GM12878 (cell line): ENCODE data around the gene HIGD1C. TPM values are rescaled to one million over a fixed set of nuclear protein-coding genes. Genes with fewer than 3 reads are reported as not detected.

Experiments
- ATAC-seq: fragments of 200-7000 bp; cut with Tn5 transposase; 3 replicates; pipeline ENCODE4 v1.9.1; 2020; ENCODE audit warnings: mild to moderate bottlenecking, moderate library complexity
- BruUV-seq: library from RNA; stranded (reverse); fragments of 400-500 nt; replicated peaks from 2 replicates; lab custom pipeline; 2021; lab: Mats Ljungman, UMichigan
- CTCF ChIA-PET: fragments of 300-600 bp; sonication (Branson Sonifier 250); formaldehyde crosslinking; extraction: SDS; loops from one replicate; lab custom pipeline; 2021; ENCODE audit warnings: inconsistent platforms; lab: Yijun Ruan, JAX
- POLR2A ChIA-PET: fragments of 350-600 bp; formaldehyde crosslinking; extraction: SDS; loops from one replicate; lab custom pipeline; 2021; ENCODE audit warnings: inconsistent platforms; lab: Charles Lee
- RAD21 ChIA-PET: fragments of 300-600 bp; sonication (Branson Sonifier 250); formaldehyde crosslinking; loops from one replicate; lab custom pipeline; 2023; ENCODE audit warnings: antibody characterized with exemption; ENCODE audit not compliant: unreplicated experiment; lab: Charles Lee
- SMC1A ChIA-PET: fragments of 300-600 bp; sonication (Branson Sonifier 250); formaldehyde crosslinking; loops from one replicate; lab custom pipeline; 2023; ENCODE audit not compliant: unreplicated experiment, uncharacterized antibody; lab: Charles Lee
- DNase-seq: peaks from one replicate; pipeline ENCODE4 v3.0.0-alpha.2; 2011; ENCODE audit warnings: low read depth, low spot score
- FAIRE-seq: peaks from 3 replicates; lab custom pipeline; 2011; peaks lifted over from hg19 to GRCh38; lab: Jason Lieb, UNC
- H2AFZ ChIP-seq: 2 replicates; pipeline ENCODE4 v1.6.0; 2011; ENCODE audit warnings: low read depth, low read length, control low read depth; ENCODE audit not compliant: control insufficient read depth
- H3K27ac ChIP-seq: 2 replicates; pipeline ENCODE4 v1.5.1; 2011; ENCODE audit warnings: control low read depth; ENCODE audit not compliant: control insufficient read depth, insufficient read depth
- H3K27me3 ChIP-seq, 2 experiments: replicated peaks in 1 of 2; 2 replicates each; pipeline versions ENCODE4 v1.6.0 to v1.6.1; 2011; ENCODE audit warnings: low read length in 1 of 2; ENCODE audit not compliant: control insufficient read depth in 2 of 2, insufficient read depth in 2 of 2
- H3K36me3 ChIP-seq, 2 experiments: 2 replicates each; pipeline ENCODE4 v1.5.1; 2011; ENCODE audit warnings: low read length in 1 of 2; ENCODE audit not compliant: control insufficient read depth in 2 of 2, insufficient read depth in 2 of 2
- H3K4me1 ChIP-seq: 2 replicates; pipeline ENCODE4 v1.6.1; 2011; ENCODE audit warnings: mild to moderate bottlenecking, low read length, moderate library complexity, mixed read lengths; ENCODE audit not compliant: control insufficient read depth, insufficient read depth
- H3K4me2 ChIP-seq: 2 replicates; pipeline ENCODE4 v1.6.0; 2011; ENCODE audit warnings: control low read depth; ENCODE audit not compliant: control insufficient read depth, insufficient read depth
- H3K4me3 ChIP-seq: fragments of 200-600 bp; sonication (generic); 2 replicates; pipeline ENCODE4 v1.5.1; 2016
- H3K79me2 ChIP-seq: 2 replicates; pipeline ENCODE4 v1.6.0; 2011; ENCODE audit warnings: low read length; ENCODE audit not compliant: control insufficient read depth, insufficient read depth
- H3K9ac ChIP-seq: 2 replicates; pipeline ENCODE4 v1.8.0; 2011; ENCODE audit warnings: low read length, control low read depth, mixed read lengths; ENCODE audit not compliant: control insufficient read depth, insufficient read depth
- H3K9me3 ChIP-seq: replicated peaks from 3 replicates; pipeline ENCODE4 v1.5.1; 2011; ENCODE audit warnings: mild to moderate bottlenecking, low read length; ENCODE audit not compliant: control insufficient read depth, insufficient read depth
- H4K20me1 ChIP-seq: 2 replicates; pipeline ENCODE4 v1.6.0; 2011; ENCODE audit not compliant: control insufficient read depth, insufficient read depth
- BACH1 ChIP-seq: fragments of 450-650 bp; IDR thresholded peaks from 2 replicates; pipeline ENCODE4 v1.6.1; 2017; ENCODE audit warnings: mild to moderate bottlenecking, borderline replicate concordance
- BMI1 ChIP-seq: fragments of 450-650 bp; IDR thresholded peaks from 2 replicates; pipeline ENCODE4 v1.6.1; 2016; ENCODE audit warnings: mild to moderate bottlenecking, moderate library complexity, borderline replicate concordance
- CBFB ChIP-seq: IDR thresholded peaks from 2 replicates; pipeline ENCODE4 v1.6.1; 2016; ENCODE audit warnings: antibody characterized with exemption, low read depth
- FOXM1 ChIP-seq: IDR thresholded peaks from 2 replicates; pipeline ENCODE4 v1.6.1; 2012; ENCODE audit warnings: low read depth, mild to moderate bottlenecking, inconsistent platforms, low read length, moderate library complexity
- HDAC2 ChIP-seq: fragments of 200-600 bp; sonication (generic); IDR thresholded peaks from 2 replicates; pipeline ENCODE4 v1.6.1; 2017
- IKZF2 ChIP-seq, 2 experiments: fragments of 450-650 bp; IDR thresholded peaks; 2 replicates each; pipeline ENCODE4 v1.6.1; 2017; ENCODE audit warnings: mild to moderate bottlenecking in 2 of 2, moderate library complexity in 2 of 2
- JUNB ChIP-seq: IDR thresholded peaks from 2 replicates; pipeline ENCODE4 v1.6.1; 2016; ENCODE audit warnings: antibody characterized with exemption, mild to moderate bottlenecking
- NBN ChIP-seq: fragments of 450-650 bp; IDR thresholded peaks from 2 replicates; pipeline ENCODE4 v1.6.1; 2016
- NFIC ChIP-seq: IDR thresholded peaks from 2 replicates; pipeline ENCODE4 v1.6.1; 2012; ENCODE audit warnings: low read depth, mild to moderate bottlenecking, inconsistent platforms, low read length, moderate library complexity
- PML ChIP-seq: IDR thresholded peaks from 2 replicates; pipeline ENCODE4 v1.6.1; 2012; ENCODE audit warnings: low read length, inconsistent platforms
- RAD21 ChIP-seq: IDR thresholded peaks from 2 replicates; pipeline ENCODE4 v1.6.1; 2011; ENCODE audit warnings: mild to moderate bottlenecking, low read depth, low read length, moderate library complexity; ENCODE audit not compliant: insufficient read depth
- SUPT20H ChIP-seq: IDR thresholded peaks from 2 replicates; pipeline ENCODE4 v1.6.1; 2011; ENCODE audit warnings: low read depth, mild to moderate bottlenecking, low read length, moderate library complexity, borderline replicate concordance; ENCODE audit not compliant: control insufficient read depth
- TARDBP ChIP-seq: IDR thresholded peaks from 2 replicates; pipeline ENCODE4 v1.6.1; 2016; ENCODE audit warnings: borderline replicate concordance
- TBL1XR1 ChIP-seq: IDR thresholded peaks from 2 replicates; pipeline ENCODE4 v1.6.1; 2012; ENCODE audit warnings: low read depth, low read length, improper control_type of control experiment
- WGBS: methylation state at CpG from one replicate; pipeline ENCODE4 v1.1.6; 2016; ENCODE audit warnings: low lambda C conversion rate; ENCODE audit not compliant: insufficient replicate concordance, insufficient coverage; ENCODE audit errors: missing lambda C conversion rate; 5-methylcytosine and 5-hydroxymethylcytosine counted together
- in situ Hi-C: fragments of 300-500 bp; cut with MboI; formaldehyde crosslinking; loops from 9 replicates; pipeline ENCODE4 v1.14.3; 2018; ENCODE audit warnings: mixed read lengths
- intact Hi-C: fragments of 100-400 bp; cut with micrococcal nuclease; formaldehyde crosslinking; loops from one replicate; pipeline ENCODE4 v1.14.2; 2022; ENCODE audit not compliant: unreplicated experiment
- polyA plus RNA-seq, 11 experiments: library from polyadenylated mRNA; depleted of rRNA in 4 of 11; unstranded in 6 of 11; stranded (reverse) in 5 of 11; fragments of >200 nt; fragmentation: Nextera tagmentation in 4 of 11; fragmentation: Illumina TruSeq in 1 of 11; extraction: Ambion mirVana in 4 of 11; extraction: Trizol in 1 of 11; gene quantifications; 1 replicate in 1 of 11; 2 replicates in 10 of 11; pipeline versions ENCODE4 v1.2.1 to v1.2.3, GENCODE V29; 2011 to 2016; ENCODE audit warnings: inconsistent platforms in 2 of 11, missing spikeins in 2 of 11, low read depth in 1 of 11
- total RNA-seq, 4 experiments: library from RNA; depleted of rRNA in 3 of 4; stranded (reverse); fragments of >200 nt in 3 of 4; fragmentation: Illumina TruSeq in 1 of 4; extraction: Trizol in 1 of 4; gene quantifications; 2 replicates each; pipeline versions ENCODE4 v1.2.1 to v1.2.3, GENCODE V29; 2013 to 2021
- TF ChIP-seq, protein P1 (sequence below): fragments of 450-650 bp; IDR thresholded peaks from 2 replicates; pipeline ENCODE4 v1.6.1; 2017; ENCODE audit warnings: mild to moderate bottlenecking, low read depth, inconsistent platforms; ENCODE audit not compliant: poor library complexity, severe bottlenecking
- TF ChIP-seq, protein P2 (sequence below): fragments of 450-650 bp; IDR thresholded peaks from 2 replicates; pipeline ENCODE4 v1.6.1; 2017; ENCODE audit warnings: mild to moderate bottlenecking

Gene HIGD1C
- total and polyA plus RNA-seq, 10 of the 15 experiments (the other 5 are each of a cell fraction or from before 2014, with no cell fraction given), result not detected

- no peak for TF ChIP-seq NBN
- peak; percentile 55 for TF ChIP-seq NFIC
- TF ChIP-seq JUNB, result peak; percentile 32
- TF ChIP-seq BACH1, result no peak
- no peak for TF ChIP-seq TARDBP
- TF ChIP-seq, protein P1, sequence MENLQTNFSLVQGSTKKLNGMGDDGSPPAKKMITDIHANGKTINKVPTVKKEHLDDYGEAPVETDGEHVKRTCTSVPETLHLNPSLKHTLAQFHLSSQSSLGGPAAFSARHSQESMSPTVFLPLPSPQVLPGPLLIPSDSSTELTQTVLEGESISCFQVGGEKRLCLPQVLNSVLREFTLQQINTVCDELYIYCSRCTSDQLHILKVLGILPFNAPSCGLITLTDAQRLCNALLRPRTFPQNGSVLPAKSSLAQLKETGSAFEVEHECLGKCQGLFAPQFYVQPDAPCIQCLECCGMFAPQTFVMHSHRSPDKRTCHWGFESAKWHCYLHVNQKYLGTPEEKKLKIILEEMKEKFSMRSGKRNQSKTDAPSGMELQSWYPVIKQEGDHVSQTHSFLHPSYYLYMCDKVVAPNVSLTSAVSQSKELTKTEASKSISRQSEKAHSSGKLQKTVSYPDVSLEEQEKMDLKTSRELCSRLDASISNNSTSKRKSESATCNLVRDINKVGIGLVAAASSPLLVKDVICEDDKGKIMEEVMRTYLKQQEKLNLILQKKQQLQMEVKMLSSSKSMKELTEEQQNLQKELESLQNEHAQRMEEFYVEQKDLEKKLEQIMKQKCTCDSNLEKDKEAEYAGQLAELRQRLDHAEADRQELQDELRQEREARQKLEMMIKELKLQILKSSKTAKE, result no peak
- no peak for TF ChIP-seq CBFB
- TF ChIP-seq RAD21, result 0 out of 2 replicates have a peak, but pooled peaks have one; percentile 0
- TF ChIP-seq FOXM1, result no peak
- 0 out of 4 replicates have a peak, but pooled peaks of 1 of the 2 experiments have one; percentile 20 for TF ChIP-seq IKZF2 (IDR thresholded peaks at IDR 0.05)
- TF ChIP-seq, all 136 proteins: peak for 8
These were observed 27.2 kb downstream of the HIGD1C start (continued) for GRCh38 chr12:50979369-50980052.

DNA sequence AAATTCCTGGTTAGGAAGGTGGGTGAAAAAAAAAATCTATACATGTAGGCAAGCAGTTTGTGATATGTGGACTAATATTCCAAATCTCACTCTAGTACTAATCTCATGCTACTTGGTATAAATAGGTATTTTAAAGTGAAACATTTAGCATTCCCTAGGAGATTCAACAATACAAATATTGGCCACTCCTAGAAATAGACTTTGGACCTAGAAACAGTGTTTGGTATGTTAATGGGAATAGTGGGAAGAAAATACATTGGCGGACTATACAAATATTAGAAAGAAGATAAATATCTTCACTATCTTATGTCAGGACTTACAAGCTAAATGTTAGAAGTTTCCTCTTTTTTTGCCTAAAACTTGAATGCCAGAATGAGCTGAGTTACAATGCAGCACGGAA lies 28.2 kb downstream of the HIGD1C start:
- H3K79me2 ChIP-seq, result no peaks in the 10 kb centered on the region
- no peaks in the 10 kb centered on the region for H4K20me1 ChIP-seq
- H3K27ac ChIP-seq, result no peak overlapping the region
- in situ Hi-C loops, result no loop called here
- H2AFZ ChIP-seq, result no peak overlapping the region
- BruUV-seq, result TSS peak; percentile 45
- H3K9me3 ChIP-seq, result no peaks in the 10 kb centered on the region
- H3K36me3 ChIP-seq, result no peaks in the 10 kb centered on the region
- intact Hi-C loops, result no loop called here
- ChIA-PET POLR2A (interaction anchor here (1.1 to 1.4 kb wide), 2 partner anchors 19 to 46 kb away, joined by 3 read pairs; partner anchors contain the start of gene SLC11A2), CTCF (interaction anchor here (0.7 to 4.4 kb wide), 4 partner anchors 9 to 360 kb away, joined by 3 to 23 read pairs (median 4); no protein-coding TSS in a partner anchor), SMC1A (interaction anchor here (1.8 to 2.1 kb wide), 2 partner anchors 56 to 215 kb away, joined by 5 read pairs; a partner anchor contains a TSS), RAD21 (interaction anchor here (0.9 to 1.2 kb wide), 2 partner anchors 155 to 216 kb away, joined by 5 read pairs; no protein-coding TSS in a partner anchor)
- no peak overlapping the region for H3K9ac ChIP-seq
- no peak overlapping the region; the same call in 1 of the 2 replicates for H3K4me3 ChIP-seq
- no peaks in the 10 kb centered on the region for H3K27me3 ChIP-seq
- FAIRE-seq (peak; percentile 7), ATAC-seq (no peak), DNase-seq (no peak)
- 100% methylated on average over 2 of the region's 2 CpGs for WGBS
- peaks cover 15% of the 10 kb centered on the region for H3K4me1 ChIP-seq
- H3K4me2 ChIP-seq, result no peak overlapping the region
- TF ChIP-seq PML (no peak), HDAC2 (no peak), SUPT20H (no peak), BMI1 (no peak), TBL1XR1 (no peak)
- TF ChIP-seq, protein P2, sequence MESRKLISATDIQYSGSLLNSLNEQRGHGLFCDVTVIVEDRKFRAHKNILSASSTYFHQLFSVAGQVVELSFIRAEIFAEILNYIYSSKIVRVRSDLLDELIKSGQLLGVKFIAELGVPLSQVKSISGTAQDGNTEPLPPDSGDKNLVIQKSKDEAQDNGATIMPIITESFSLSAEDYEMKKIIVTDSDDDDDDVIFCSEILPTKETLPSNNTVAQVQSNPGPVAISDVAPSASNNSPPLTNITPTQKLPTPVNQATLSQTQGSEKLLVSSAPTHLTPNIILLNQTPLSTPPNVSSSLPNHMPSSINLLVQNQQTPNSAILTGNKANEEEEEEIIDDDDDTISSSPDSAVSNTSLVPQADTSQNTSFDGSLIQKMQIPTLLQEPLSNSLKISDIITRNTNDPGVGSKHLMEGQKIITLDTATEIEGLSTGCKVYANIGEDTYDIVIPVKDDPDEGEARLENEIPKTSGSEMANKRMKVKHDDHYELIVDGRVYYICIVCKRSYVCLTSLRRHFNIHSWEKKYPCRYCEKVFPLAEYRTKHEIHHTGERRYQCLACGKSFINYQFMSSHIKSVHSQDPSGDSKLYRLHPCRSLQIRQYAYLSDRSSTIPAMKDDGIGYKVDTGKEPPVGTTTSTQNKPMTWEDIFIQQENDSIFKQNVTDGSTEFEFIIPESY, result no peak
